HG03108 (cell line): Measurements from ENCODE around the gene CREB5.

Experiments
- ATAC-seq: cut with Tn5 transposase; IDR thresholded peaks from one replicate; pipeline ENCODE4 v1.9.1; 2021; ENCODE audit warnings: moderate library complexity; ENCODE audit not compliant: unreplicated experiment

Gene CREB5

DNA sequence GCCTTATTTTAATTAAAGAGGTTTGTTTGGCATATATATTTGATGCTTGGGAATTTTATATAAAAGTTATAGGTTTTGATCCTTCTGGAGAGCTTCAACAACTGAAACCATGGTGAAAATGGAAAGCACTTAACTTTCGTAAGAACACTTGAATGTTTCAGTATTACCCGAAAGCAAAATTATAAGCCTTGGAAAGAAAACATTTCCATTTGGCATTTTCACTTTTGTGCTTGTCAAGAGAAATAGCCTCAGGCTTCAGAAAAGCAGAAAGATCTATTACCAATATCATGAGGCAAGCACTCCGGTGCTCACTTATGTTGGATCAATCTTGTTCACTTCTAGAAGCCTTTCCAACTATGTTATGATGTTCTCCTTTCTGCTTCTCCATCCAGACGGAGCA is 289.9 kb downstream of the CREB5 start:
- ATAC-seq = no peak

- no peak for ATAC-seq
Observed at GRCh38 chr7:28703037-28703765, 290.9 kb downstream of the CREB5 start.

GRCh38 chr7:28704706-28705105 is 292.4 kb downstream of the CREB5 start:
- ATAC-seq = no peak

DNA sequence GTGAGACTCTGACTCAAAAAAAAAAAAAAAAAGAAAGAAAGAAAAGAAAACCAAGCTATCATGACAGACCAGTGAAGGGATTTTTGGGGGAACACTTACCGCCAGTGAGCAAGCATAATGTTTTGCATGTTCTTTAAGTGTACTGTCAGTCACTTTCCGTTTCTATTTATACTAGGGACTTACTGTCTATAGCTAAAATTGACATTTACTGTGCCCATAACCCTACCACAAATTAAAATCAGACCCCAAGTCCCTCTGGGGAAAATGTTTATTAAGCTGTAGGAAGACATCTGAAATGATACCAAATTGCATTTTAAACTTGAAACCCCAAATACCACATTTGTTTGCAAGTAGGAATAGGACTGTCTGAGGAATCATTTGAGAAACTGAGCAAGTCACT is 293.0 kb downstream of the CREB5 start:
- ATAC-seq = peak; percentile 98

GRCh38 chr7:28706584-28706983 is 294.3 kb downstream of the CREB5 start:
- no peak for ATAC-seq

GRCh38 chr7:28707291-28707690 is 295.0 kb downstream of the CREB5 start:
- no peak for ATAC-seq

- ATAC-seq = no peak
Observed at GRCh38 chr7:28708033-28708951, 296.0 kb downstream of the CREB5 start.

DNA sequence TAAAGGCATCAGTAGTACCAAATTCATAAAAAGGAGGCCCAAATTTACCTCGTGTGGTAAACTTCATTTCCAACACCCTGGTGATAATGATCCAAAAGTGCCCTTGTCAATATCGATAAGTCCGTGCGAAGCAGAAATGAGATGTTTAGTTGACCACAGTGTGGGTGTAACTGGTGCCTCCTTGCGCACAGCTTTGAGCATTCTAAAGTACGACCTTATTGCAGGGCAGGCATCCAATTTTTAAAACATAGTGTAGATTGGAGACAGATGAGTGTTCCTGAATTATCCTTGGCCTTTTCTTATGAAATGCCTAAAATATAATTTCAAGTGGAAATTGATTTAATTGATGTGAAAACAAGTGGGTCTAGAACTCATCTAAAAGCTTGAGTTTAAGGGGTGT is 297.4 kb downstream of the CREB5 start:
- no peak for ATAC-seq

DNA sequence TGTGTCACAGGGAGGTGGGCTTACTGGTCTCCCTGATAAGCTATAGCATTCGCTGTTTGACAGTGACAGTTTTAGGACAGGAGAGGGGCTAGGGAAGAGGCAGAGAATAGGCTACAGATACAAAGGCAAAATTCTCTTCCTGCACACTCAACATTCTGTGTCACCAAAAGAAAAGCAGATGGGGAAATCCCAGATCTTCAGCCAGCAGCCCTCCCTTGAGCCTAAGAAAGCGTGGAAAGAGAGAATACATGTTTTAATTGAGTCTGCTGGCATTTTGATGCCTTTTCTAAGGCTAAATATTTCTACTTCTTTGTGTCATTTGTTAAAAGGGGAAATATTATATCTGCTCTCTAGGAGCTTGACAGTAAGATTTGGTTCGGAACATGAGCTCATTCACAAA is 298.8 kb downstream of the CREB5 start:
- no peak for ATAC-seq

DNA sequence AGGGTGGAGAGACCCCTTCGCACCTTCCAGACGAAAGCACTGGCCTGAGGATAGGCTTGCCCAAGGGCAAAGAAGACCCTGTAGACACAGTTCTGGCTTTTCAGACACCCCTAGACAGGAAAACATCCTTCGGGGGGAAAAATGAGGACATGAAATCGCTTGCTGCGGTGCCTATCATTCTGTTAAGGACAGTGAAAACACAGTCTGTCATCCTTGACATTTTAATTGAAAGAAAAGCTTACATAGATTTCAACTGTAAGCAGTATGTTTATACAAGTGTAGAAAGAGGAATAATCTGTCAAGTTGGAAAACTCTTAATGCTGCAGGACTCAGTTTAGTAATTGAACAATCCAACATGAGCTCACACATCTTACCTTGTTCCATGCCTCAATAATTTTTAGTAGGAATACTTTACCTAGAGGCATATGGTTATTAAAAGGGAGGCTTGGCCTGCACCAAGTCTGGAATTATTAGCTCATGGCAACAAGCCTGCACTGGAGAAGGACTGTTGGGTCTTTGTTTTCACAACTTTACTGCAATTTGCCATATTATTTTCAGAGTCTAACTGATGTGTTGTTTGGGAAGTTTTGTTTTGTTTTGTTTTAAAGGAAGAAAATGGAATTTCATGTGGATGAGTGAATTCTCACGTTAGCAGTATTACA is 302.3 kb downstream of the CREB5 start:
- ATAC-seq = no peak

DNA sequence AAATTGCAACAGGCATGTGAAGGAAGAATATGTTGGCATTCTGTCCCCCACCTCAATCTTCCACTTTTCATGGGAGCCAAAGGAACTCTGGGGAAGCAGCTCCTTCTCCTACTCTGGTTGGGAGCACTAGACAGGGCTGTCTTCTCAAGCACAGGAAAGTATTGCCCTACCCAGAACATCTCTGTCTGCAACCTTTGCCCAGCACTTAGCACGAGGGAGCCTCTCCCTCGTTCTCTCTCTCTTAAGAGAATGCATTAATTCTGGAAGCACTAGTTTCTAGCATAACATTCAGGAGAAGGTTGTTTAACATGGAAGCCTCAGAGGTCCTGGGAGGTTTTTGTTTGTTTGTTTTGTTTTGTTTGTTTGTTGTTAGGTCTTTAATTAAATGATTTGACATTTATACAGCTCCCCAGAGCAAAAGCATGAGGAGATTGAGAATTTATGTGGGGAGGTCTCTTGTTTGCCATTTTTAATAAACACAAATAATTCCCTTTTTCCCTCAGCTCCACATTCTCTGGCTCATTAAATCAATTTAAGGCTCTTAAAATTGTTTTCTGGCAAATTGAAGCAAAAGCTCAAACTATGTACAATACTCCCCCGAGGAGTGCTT is 305.2 kb downstream of the CREB5 start:
- ATAC-seq = no peak

- no peak for ATAC-seq
Observed at GRCh38 chr7:28718055-28718481, 305.8 kb downstream of the CREB5 start.

- no peak for ATAC-seq
Observed at GRCh38 chr7:28718545-28718944, 306.2 kb downstream of the CREB5 start.

GRCh38 chr7:28722684-28723083 is 310.4 kb downstream of the CREB5 start:
- ATAC-seq = no peak

DNA sequence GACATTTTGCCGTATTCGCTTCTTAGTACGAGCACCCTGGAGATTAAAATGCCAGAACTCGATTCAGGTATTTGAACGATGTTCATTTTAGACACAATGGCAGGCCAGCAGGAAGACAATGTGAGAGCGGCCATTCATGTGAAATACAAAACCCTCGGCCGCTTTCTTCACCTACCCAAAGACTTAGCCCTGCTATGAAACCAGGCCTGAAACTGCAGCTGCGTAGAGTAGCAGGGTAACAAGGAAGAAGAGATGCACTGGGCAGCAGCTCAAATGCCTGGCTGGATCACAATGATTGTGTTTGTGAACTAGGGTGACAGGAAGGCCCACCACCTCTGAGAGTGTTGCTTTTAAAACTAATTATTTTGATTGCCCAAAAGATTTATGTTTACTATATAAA is 311.0 kb downstream of the CREB5 start:
- no peak for ATAC-seq

DNA sequence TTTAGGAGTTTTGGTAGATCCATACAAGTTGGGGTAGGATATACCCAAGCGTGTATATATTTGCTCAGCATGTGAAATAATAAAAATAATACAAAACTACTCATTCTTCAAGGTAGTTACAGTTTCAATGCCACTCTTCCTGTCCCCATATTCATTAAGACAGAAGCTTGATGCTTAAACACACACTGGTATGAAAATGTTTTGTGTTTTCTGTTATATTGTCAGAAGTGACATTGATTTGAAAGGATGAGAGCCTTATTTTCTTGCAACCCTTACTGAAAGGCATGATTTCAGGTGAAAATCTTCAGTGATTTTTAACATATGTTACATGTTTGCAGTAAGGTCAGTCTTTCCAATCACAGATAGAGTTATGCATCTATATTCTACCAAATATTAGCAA is 312.2 kb downstream of the CREB5 start:
- ATAC-seq = no peak

DNA sequence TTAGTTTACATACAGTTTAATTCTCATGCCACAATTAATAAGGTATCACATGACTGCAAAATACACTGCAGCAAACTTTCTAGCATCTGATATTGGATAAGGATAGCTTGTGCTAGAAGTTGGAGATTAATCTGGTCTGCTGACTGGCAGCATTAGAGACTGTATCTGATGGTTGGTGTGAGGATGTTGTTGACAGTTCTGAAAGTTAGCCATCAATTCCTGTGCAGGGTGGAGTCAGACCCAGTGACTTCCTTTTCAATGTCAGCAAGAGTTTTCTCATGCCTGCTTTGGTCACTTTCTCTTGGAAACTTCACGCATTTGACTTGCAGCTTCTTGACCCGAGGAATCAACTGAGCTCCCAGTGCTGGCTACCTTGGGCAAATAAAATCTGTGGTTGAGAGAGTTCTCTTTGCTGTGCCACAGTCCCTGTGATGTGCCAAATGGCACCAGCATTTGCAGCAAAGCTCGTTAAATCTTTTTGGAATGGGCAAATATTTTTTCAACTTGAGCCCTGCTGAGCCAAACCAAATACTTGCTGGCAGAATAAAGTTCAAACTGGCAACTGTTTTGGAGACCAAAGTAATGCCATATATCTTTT is 312.8 kb downstream of the CREB5 start:
- ATAC-seq = no peak

GRCh38 chr7:28725911-28726310 is 313.6 kb downstream of the CREB5 start:
- no peak for ATAC-seq

- ATAC-seq = no peak
Observed at GRCh38 chr7:28726555-28726954, 314.2 kb downstream of the CREB5 start.

DNA sequence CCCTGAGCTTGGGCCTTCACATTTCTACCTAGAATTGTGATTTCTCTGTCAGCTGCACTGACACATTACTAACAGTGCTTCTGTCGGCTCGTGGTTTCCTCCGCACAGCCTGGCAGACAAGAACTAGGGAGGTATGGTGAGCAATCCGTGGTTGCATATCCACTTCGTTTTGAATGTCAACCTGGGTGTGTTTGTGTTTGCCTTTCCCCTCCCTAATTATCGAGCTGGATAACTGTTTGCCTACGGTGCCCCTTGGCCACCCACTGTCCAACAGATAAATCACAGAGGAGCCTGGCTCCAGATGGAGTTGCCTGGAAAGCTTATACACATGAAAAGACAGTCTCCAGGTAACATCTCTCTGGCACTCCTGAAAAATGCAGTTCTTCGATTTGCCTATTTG is 317.0 kb downstream of the CREB5 start:
- ATAC-seq = no peak

- ATAC-seq = no peak
Observed at GRCh38 chr7:28729727-28730126, 317.4 kb downstream of the CREB5 start.
